Measurements from ENCODE around the gene G3BP1.
A peak's percentile ranks its signal among the peaks of the same experiment; 100 is the strongest.

Gene G3BP1

DNA sequence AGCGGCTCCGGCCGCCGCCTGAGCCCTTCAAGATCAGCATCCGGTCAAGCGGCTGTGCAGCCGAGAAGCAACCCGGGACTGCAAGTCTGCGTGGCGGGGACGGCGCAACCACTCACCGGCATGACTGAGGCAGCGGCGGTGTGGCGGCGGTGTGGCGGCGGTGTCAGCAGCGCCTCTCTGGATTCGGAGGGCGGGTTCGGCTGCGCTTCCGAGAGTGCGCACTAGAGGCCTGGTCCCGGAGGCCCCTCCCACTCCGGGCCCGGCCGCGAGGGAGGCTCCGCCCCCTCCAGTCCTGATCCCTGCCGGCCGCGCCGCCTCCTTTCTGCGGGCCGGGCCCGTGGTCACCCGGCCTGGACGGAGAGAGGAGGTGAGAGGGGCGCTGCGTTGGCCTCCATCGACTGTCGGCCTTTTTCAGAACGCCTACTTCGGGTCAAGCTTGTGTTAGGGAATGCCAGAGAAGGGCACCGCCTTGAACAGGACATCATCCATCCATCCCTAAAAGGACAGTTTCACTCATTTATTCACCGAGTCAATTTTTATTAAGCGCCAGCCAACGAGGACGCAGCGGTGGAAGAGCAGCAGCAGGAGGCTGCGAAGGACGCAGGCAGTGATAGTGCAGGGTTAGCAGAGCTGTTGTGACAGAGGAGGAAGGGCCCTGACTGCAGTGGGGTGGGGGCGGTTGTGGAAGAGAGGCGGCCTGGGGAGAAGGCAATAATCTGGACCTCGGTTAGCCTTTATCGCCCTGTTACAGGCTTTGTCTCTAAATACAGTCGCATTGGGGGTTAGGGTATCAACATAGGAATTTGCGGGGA is 13.1 kb upstream of the G3BP1 start, which contains the start of gene ATOX1:
Gene ATOX1, minus strand, starts transcription at position 202 of the 812 bp plus-strand sequence. Its CDS starts 80 bp downstream, at position 122.
- Mint-ChIP-seq H3K9me3 (no peaks in the 10 kb centered on the region), H3K4me3 (peak within 1 kb of the TSS; percentile 90), H3K27me3 (no peaks in the 10 kb centered on the region), H3K27ac (ENCODE audit: low read depth) (peak within 1 kb of the TSS; percentile 94), H3K36me3 (ENCODE audit: insufficient read depth) (peaks cover 7% of the 10 kb centered on the region), H3K4me1 (peaks cover 34% of the 10 kb centered on the region)
- ATAC-seq (replicated peaks; ENCODE audit: extremely low read depth, poor library complexity, severe bottlenecking), result peak; percentile 97
- peak; percentile 78 to 84 for DNase-seq (ENCODE audit: low spot score in 2 of 2)

GRCh38 chr5:151764801-151765200 is 7.0 kb upstream of the G3BP1 start:
- Mint-ChIP-seq H3K36me3 (ENCODE audit: insufficient read depth) (no peaks in the 10 kb centered on the region), H3K4me1 (no peaks in the 10 kb centered on the region), H3K27me3 (no peaks in the 10 kb centered on the region), H3K27ac (ENCODE audit: low read depth) (no peak overlapping the region), H3K4me3 (no peak overlapping the region), H3K9me3 (no peaks in the 10 kb centered on the region)
- no peak for ATAC-seq (replicated peaks; ENCODE audit: extremely low read depth, poor library complexity, severe bottlenecking)
- no peak for DNase-seq (ENCODE audit: low spot score in 2 of 2)

- Mint-ChIP-seq H3K4me1 (no peaks in the 10 kb centered on the region), H3K27ac (ENCODE audit: low read depth) (no peak overlapping the region), H3K36me3 (ENCODE audit: insufficient read depth) (no peaks in the 10 kb centered on the region), H3K4me3 (no peak overlapping the region), H3K27me3 (no peaks in the 10 kb centered on the region), H3K9me3 (no peaks in the 10 kb centered on the region)
- no peak for ATAC-seq (replicated peaks; ENCODE audit: extremely low read depth, poor library complexity, severe bottlenecking)
- no peak for DNase-seq (ENCODE audit: low spot score in 2 of 2)
These were observed 4.8 kb upstream of the G3BP1 start for GRCh38 chr5:151766975-151767374.

DNA sequence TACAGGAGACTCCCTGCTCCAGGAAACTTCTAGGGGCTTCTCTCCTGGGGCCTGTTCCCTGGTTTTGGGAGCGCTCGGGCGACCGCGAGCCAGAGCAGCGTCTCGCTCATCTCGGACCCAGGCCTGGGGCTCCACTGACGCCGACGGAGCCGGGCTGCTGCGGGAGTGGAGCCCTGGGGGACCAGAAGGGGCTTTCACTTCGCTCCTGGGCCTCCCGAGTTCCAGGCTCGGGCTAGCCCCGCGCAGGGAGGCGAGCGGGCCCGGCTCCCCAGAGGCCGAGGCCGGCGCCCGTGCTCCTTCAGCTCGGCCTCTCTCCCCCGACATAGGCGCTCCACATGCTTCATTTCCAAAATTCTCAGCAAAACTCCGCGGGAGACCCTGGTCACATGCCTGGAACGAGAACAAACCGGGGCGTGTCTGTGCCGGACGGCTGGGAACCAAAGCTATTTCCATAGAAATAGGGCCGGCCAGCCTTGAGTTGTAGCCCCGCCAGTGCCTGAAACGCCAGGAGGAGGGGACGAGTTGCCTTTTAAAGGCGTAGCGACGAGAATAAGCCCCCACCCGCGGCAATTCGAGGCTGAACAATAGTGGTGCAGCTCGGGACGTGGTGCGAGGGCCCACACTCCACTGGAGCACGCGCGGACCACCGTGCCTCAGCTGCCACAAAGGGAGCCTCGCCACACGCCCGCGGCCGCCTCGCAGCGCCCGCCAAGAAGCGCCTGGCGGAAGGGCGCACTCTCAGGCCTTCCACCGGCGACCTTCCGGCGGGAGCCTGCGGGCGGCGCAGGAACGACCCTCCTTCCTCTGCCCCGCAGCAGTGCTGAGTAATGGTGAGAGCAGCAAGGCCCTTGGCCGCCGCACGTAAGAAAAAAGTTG is 1.1 kb upstream of the G3BP1 start:
- H3K4me1 Mint-ChIP-seq, result peaks cover 28% of the 10 kb centered on the region
- peak; percentile 2 for ATAC-seq (replicated peaks; ENCODE audit: extremely low read depth, poor library complexity, severe bottlenecking)
- DNase-seq (ENCODE audit: low spot score in 2 of 2), result no peak
- H3K9me3 Mint-ChIP-seq, result no peaks in the 10 kb centered on the region
- H3K27ac Mint-ChIP-seq (ENCODE audit: low read depth), result no peak overlapping the region
- H3K4me3 Mint-ChIP-seq, result no peak overlapping the region
- no peaks in the 10 kb centered on the region for H3K27me3 Mint-ChIP-seq
- H3K36me3 Mint-ChIP-seq (ENCODE audit: insufficient read depth), result peaks cover 12% of the 10 kb centered on the region

GRCh38 chr5:151772029-151772845 is 483 bp downstream of the G3BP1 start:
- Mint-ChIP-seq H3K9me3 (no peaks in the 10 kb centered on the region), H3K36me3 (ENCODE audit: insufficient read depth) (peaks cover 16% of the 10 kb centered on the region), H3K27ac (ENCODE audit: low read depth) (no peak overlapping the region), H3K4me1 (peaks cover 44% of the 10 kb centered on the region), H3K27me3 (no peaks in the 10 kb centered on the region), H3K4me3 (no peak overlapping the region)
- ATAC-seq (replicated peaks; ENCODE audit: extremely low read depth, poor library complexity, severe bottlenecking) (no peak), DNase-seq (ENCODE audit: low spot score in 2 of 2) (peak; percentile 43 to 44)

DNA sequence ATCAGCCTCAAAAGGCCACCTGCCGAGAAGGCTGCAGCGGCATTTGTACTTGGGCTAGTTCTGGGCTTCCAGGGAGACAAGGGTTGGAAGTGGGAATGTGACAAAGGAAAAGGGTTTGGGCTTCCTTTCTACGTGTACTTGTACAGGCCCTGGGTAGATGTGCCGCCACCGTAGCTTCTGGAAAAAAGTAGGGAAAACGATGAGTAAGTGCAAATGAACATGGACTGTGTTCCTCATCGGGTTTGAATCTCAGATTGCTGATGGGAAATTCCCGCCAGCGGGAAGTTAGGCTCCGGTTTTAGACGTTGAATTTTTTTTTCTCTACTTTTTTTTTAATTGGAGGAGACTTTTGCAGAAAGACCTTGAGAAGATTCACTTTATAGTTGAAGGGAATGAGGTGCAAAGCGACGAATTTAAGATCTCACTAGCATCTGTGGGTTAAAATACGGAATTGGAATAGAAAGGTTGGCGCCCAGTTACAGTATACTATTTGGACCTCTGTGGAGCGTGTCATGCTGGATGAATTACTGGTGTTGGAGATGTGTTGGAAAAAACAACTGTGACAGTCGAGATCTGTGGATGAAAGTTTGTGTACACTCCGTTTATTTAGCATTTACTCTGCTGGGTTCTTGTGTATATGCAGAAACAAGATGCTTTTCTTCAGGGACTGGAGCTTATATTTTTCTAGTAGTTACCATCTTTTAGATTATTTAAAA is 1.2 kb downstream of the G3BP1 start:
- no peaks in the 10 kb centered on the region for H3K9me3 Mint-ChIP-seq
- H3K27ac Mint-ChIP-seq (ENCODE audit: low read depth), result no peak overlapping the region
- ATAC-seq (replicated peaks; ENCODE audit: extremely low read depth, poor library complexity, severe bottlenecking), result no peak
- H3K27me3 Mint-ChIP-seq, result no peaks in the 10 kb centered on the region
- no peak overlapping the region for H3K4me3 Mint-ChIP-seq
- H3K4me1 Mint-ChIP-seq, result peaks cover 52% of the 10 kb centered on the region
- DNase-seq (ENCODE audit: low spot score in 2 of 2), result no peak
- H3K36me3 Mint-ChIP-seq (ENCODE audit: insufficient read depth), result peaks cover 21% of the 10 kb centered on the region

- DNase-seq (ENCODE audit: low spot score in 2 of 2), result no peak
- Mint-ChIP-seq H3K4me1 (peaks cover 57% of the 10 kb centered on the region), H3K36me3 (ENCODE audit: insufficient read depth) (peaks cover 24% of the 10 kb centered on the region), H3K27me3 (no peaks in the 10 kb centered on the region), H3K4me3 (no peak overlapping the region), H3K9me3 (no peaks in the 10 kb centered on the region), H3K27ac (ENCODE audit: low read depth) (no peak overlapping the region)
- no peak for ATAC-seq (replicated peaks; ENCODE audit: extremely low read depth, poor library complexity, severe bottlenecking)
These were observed 2.2 kb downstream of the G3BP1 start for GRCh38 chr5:151773951-151774350.

GRCh38 chr5:151775025-151775606 is 3.4 kb downstream of the G3BP1 start:
- no peaks in the 10 kb centered on the region for H3K27me3 Mint-ChIP-seq
- peak overlapping the region; percentile 8 for H3K4me3 Mint-ChIP-seq
- H3K27ac Mint-ChIP-seq (ENCODE audit: low read depth), result no peak overlapping the region
- H3K36me3 Mint-ChIP-seq (ENCODE audit: insufficient read depth), result peaks cover 28% of the 10 kb centered on the region
- peaks cover 68% of the 10 kb centered on the region for H3K4me1 Mint-ChIP-seq
- no peak for ATAC-seq (replicated peaks; ENCODE audit: extremely low read depth, poor library complexity, severe bottlenecking)
- H3K9me3 Mint-ChIP-seq, result no peaks in the 10 kb centered on the region
- DNase-seq (ENCODE audit: low spot score in 2 of 2), result no peak

GRCh38 chr5:151779531-151780125 is 7.9 kb downstream of the G3BP1 start:
- Mint-ChIP-seq H3K36me3 (ENCODE audit: insufficient read depth) (peaks cover 21% of the 10 kb centered on the region), H3K9me3 (no peaks in the 10 kb centered on the region), H3K4me3 (peak overlapping the region; percentile 46), H3K4me1 (peaks cover 71% of the 10 kb centered on the region), H3K27ac (ENCODE audit: low read depth) (peak overlapping the region; percentile 80), H3K27me3 (no peaks in the 10 kb centered on the region)
- DNase-seq (ENCODE audit: low spot score in 2 of 2) (no peak), ATAC-seq (replicated peaks; ENCODE audit: extremely low read depth, poor library complexity, severe bottlenecking) (no peak)

DNA sequence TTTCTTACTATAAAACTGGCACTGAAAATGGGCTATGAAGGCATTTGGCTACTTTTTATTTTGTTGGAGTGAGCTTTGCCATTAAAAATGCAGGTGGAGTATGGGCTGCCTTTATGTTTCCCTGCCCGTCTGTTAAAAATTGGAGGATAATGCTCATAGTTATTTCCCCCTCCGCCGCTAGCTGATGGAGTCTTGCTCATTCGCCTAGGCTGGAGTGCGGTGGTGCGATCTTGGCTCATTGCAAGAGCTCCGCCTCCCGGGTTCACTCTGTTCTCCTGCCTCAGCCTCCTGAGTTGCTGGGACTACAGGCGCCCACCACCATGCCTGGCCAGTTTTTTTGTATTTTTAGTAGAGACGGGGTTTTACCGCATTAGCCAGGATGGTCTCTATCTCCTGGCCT is 8.6 kb downstream of the G3BP1 start:
- Mint-ChIP-seq H3K4me1 (peaks cover 69% of the 10 kb centered on the region), H3K27ac (ENCODE audit: low read depth) (peak overlapping the region; percentile 80), H3K9me3 (no peaks in the 10 kb centered on the region), H3K36me3 (ENCODE audit: insufficient read depth) (peaks cover 19% of the 10 kb centered on the region), H3K27me3 (no peaks in the 10 kb centered on the region), H3K4me3 (no peak overlapping the region)
- DNase-seq (ENCODE audit: low spot score in 2 of 2) (no peak), ATAC-seq (replicated peaks; ENCODE audit: extremely low read depth, poor library complexity, severe bottlenecking) (no peak)

DNA sequence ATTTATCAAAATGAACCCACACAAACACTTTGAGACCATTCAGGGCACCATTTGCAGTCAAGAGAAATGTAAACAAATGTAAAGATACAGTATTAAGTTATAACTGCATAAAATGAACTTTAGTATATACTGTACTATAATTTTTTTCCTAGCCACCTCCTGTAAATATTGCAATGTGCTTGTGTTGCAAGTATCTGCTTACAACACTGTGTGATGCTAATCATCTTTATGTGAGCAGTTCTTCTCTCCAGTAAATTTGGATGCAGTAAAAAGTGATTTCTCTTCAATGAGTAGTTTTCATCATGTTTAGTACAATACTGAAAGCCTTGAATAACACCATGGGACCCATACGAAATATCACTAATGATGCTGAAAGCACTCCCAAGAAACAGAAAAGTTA is 9.4 kb downstream of the G3BP1 start:
- ATAC-seq (replicated peaks; ENCODE audit: extremely low read depth, poor library complexity, severe bottlenecking) (no peak), DNase-seq (ENCODE audit: low spot score in 2 of 2) (no peak)
- peak overlapping the region; percentile 25 for H3K4me3 Mint-ChIP-seq
- H3K9me3 Mint-ChIP-seq, result no peaks in the 10 kb centered on the region
- peaks cover 19% of the 10 kb centered on the region for H3K36me3 Mint-ChIP-seq (ENCODE audit: insufficient read depth)
- peak overlapping the region; percentile 67 for H3K27ac Mint-ChIP-seq (ENCODE audit: low read depth)
- peaks cover 69% of the 10 kb centered on the region for H3K4me1 Mint-ChIP-seq
- H3K27me3 Mint-ChIP-seq, result no peaks in the 10 kb centered on the region

All from central memory CD8-positive, alpha-beta T cell (primary cell).